Measurements from ENCODE around the gene TRAF3IP1.

DNA sequence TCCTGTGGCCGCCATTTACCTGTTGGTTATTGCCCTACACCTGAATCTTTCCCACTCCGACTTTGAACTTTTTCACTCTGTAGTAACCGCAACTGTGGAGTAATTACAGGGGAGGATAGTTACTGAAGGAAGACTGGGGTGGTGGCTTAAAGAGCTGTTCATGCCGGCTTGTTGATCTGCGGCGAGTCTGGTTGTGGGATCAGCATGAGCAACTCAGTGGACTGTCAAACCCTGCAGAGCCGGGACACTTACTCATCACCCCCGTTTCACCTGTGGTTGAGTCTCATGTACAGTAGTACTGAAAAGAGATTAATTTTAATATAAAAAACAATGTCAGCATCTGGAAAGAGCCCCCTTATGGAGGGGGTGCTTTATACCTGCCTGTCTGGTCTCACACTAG, 108.5 kb downstream of the TRAF3IP1 start:
- TF ChIP-seq EZH2 (IDR thresholded peaks at IDR 0.05; ENCODE audit: low read length, unreplicated experiment): no peak
- TF ChIP-seq, protein P1, sequence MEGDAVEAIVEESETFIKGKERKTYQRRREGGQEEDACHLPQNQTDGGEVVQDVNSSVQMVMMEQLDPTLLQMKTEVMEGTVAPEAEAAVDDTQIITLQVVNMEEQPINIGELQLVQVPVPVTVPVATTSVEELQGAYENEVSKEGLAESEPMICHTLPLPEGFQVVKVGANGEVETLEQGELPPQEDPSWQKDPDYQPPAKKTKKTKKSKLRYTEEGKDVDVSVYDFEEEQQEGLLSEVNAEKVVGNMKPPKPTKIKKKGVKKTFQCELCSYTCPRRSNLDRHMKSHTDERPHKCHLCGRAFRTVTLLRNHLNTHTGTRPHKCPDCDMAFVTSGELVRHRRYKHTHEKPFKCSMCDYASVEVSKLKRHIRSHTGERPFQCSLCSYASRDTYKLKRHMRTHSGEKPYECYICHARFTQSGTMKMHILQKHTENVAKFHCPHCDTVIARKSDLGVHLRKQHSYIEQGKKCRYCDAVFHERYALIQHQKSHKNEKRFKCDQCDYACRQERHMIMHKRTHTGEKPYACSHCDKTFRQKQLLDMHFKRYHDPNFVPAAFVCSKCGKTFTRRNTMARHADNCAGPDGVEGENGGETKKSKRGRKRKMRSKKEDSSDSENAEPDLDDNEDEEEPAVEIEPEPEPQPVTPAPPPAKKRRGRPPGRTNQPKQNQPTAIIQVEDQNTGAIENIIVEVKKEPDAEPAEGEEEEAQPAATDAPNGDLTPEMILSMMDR (conservative IDR thresholded peaks at IDR 0.05; ENCODE audit: low read depth, low read length): no peak
- TF ChIP-seq EZH2phosphoT487 (IDR thresholded peaks at IDR 0.05; ENCODE audit: borderline replicate concordance, low read length): no peak
